ENCODE data around the gene SKIDA1. TPM values are rescaled to one million over a fixed set of nuclear protein-coding genes. Genes with fewer than 3 reads are reported as not detected.

The SKIDA1 gene
- polyA plus RNA-seq, 4 donors: 3.7 to 13.2 (median 10.8) TPM

DNA sequence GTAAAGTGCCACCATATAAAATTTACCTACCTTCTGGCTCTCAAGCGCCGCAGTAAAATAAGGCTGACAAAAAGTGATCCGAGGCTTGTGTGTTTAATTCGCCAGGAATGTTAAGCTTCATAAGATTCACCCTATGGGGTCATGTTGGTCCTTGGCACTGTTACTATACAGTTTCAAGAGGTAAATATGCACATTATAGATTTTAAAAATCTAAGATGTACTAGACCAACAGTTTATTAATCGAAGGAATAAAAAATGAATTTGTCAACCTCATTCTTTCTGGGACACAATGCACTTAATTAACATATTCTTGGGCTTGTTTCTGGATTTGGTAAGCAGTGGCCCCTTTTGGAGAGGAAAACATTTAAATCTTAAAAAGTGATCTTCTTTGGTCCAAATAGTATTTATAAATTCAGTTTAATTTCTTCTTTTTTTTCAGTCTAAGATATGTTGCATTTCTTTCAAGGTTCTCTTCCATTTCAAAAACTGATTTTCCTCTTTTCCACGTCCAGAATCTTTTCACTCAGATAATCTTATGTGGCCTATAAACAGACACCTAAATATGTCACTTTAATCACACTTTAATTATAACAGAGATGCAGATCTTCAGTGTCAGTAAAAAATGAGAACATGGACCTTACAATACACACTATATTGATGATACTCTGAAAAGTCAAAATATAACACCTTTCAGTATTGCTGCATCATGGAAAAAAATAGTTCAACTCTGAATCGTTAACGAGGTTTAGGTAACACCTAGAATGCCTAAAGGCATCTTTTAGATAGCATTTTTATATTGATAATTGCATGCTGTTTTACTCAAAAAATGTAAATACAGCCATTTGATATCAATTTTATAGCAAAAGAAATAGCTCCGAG, 3.8 kb upstream of the SKIDA1 start:
- DNase-seq (ENCODE audit: low read depth in 4 of 4, low spot score in 3 of 4): peak in 1 of 4 donors; percentile 39

GRCh38 chr10:21528236-21529031, 3.0 kb upstream of the SKIDA1 start:
- DNase-seq (ENCODE audit: low read depth in 4 of 4, low spot score in 3 of 4): peak in 1 of 4 donors; percentile 44

- DNase-seq (ENCODE audit: low read depth in 4 of 4, low spot score in 3 of 4): peak in 1 of 4 donors; percentile 46
Measured at GRCh38 chr10:21527598-21528235, 2.2 kb upstream of the SKIDA1 start.

DNA sequence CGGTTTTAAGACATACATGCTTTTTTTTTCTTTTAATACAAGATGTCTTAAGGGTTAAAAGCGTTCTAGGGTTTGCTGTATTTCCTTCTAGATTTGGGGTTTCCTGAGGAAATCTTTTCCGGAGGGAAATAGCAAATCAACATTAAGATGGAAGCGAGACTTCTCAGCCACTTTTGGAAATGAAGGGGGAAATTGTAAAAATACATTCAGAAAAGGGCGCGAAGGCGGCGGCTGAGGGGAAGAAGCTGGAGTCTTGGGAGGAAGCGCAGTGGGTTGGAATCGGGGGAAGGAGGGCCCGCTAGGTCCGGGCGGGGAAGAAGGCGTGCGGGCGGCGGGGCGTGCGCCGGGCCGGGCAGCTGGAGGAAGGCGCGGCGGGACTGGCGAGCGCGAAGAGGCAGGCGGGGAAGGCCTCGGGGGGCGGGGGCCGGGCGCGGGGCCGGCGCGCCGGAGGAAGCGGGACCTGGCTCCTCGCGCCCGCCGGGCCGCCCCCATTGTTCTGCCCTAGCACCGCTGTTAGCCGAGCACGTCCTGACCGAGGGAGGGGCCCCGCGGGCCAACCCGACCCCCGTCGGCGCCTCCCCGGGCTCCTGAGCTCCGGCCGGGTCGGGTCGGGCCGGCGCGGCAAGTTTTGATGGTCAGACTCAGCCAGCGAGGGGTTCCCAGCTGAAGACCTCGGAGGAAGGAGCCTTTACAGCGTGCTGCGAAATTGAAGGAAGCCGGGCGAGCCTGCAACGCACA, 1.5 kb upstream of the SKIDA1 start:
- peak in 1 of 4 donors; percentile 48 for DNase-seq (ENCODE audit: low read depth in 4 of 4, low spot score in 3 of 4)

- DNase-seq (ENCODE audit: low read depth in 4 of 4, low spot score in 3 of 4): peak in 2 of 4 donors; percentile 76 to 83
Measured at GRCh38 chr10:21526188-21526859, 842 bp upstream of the SKIDA1 start.

DNA sequence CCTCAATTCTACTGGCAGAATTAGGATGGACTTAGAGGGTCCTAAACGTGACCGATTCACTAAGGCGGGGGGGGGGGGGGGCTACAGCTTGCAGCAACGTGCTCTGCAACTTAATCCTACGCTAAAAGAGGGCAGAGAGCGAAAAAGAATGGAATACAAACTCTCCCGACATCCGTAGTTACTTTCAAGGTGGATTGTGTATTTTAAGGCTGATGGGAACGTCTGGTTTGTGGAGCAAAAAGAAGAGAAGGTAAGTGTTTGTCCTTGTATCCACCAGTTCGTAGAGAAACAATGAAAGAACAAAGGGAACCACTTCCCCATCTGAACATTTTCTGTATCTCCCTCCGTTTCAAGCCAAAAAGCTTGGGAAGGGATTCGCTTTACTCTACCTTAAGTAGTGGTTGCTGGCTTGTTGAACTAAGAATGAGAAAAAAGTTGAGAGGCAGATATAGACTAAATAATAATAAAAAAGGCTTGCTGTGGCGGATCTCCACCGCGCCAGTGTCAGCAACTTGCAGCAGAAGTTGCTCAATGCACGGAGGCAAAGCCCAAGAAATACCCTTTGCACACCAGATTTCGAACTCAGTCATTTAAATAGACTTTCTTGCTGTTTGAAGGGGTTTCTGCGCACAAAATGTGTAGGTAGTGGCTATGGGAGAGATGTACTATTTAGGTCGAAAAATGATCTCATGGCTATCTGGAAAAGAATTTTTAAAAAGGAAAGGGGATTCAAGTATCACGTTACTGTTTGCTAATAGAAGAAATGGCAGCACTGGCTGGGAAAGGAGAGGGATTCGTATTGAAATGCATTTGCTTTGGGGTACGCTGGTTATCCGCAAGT, 736 bp downstream of the SKIDA1 start:
- DNase-seq (ENCODE audit: low read depth in 4 of 4, low spot score in 3 of 4): peak in 1 of 4 donors; percentile 39

- no peak for DNase-seq (ENCODE audit: low read depth in 4 of 4, low spot score in 3 of 4)
Measured at GRCh38 chr10:21524131-21524525, 1.4 kb downstream of the SKIDA1 start.

GRCh38 chr10:21523557-21524008, 1.9 kb downstream of the SKIDA1 start:
- peak in 1 of 4 donors; percentile 36 for DNase-seq (ENCODE audit: low read depth in 4 of 4, low spot score in 3 of 4)

GRCh38 chr10:21522631-21523406, 2.7 kb downstream of the SKIDA1 start:
- DNase-seq (ENCODE audit: low read depth in 4 of 4, low spot score in 3 of 4): peak in 1 of 4 donors; percentile 23

DNA sequence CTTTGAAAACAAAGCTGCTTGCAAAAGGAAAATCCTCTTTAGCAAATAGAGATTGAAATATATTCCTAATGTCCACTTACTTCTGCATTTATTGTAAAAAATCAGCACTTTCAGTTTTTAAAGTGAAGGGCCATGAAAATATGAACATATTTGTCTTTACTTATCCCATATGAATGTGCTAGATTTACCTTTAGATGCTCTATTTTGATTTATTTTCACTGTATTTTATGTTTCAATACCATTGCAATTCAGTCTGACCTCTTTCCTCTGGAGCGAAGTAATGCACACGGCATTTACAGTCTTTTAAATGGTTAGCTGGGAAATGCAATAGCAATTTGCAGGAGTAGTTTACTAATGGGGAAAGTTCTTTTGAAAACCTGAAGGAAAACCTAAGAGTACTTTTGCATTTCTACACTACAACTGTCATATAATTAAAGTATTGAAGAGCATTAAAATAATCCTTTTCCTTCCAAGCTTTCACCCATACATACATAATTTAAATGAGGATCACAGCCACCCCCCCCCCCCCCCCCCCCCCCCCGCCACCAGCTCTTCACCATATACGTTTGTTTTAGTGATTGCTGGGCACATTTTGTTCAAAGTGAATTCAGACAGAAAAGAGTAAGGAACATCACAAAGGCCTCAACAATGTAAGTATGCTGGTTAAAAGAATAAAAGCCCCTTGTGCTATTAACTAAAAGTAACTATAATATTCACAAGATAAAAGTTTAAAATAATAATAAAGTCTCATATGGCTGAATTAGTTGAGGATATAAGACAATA, 3.5 kb downstream of the SKIDA1 start:
- DNase-seq (ENCODE audit: low read depth in 4 of 4, low spot score in 3 of 4): peak in 1 of 4 donors; percentile 18

DNA sequence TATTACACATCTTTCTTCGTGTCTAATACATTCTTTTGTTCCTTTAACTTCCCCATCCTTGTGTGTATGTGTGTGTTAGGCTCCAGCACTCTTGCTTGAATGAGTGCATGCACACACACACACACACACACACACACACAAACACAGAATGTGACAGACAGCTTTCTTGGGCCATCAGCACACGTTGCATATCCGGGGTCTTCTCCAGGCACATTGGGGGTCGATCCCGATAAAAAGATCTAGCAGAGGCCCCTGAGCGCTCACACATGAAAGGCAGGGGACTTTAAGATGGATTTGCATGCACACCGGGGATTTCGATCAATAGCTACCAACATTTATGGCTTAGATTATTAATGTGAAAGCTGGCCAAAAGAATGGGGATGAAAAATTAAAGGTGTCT, 4.5 kb downstream of the SKIDA1 start:
- DNase-seq (ENCODE audit: low read depth in 4 of 4, low spot score in 3 of 4): peak in 1 of 4 donors; percentile 12

DNA sequence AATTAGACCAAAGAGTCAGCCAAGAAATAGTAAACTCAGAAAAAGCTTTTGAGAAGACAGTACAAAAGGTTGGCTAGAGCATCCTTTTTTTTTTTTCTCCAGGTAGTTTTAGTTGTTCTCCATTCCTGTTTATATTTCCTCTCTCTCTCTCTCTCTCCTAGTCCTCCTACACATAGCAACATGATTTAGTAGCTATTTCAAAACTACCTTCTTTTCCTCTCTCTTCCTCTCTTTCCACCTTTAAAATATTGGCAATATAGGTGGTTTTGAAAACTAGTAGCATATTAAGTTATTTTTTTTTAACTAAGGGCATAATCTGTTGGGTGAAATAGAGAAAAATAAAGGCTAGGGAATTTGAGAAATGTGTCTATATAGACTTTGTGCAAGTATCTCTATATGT, 5.0 kb downstream of the SKIDA1 start:
- DNase-seq (ENCODE audit: low read depth in 4 of 4, low spot score in 3 of 4): no peak

- DNase-seq (ENCODE audit: low read depth in 4 of 4, low spot score in 3 of 4): peak in 1 of 4 donors; percentile 73
Measured at GRCh38 chr10:21519941-21520436, 5.5 kb downstream of the SKIDA1 start.

GRCh38 chr10:21519397-21519933, 6.0 kb downstream of the SKIDA1 start:
- no peak for DNase-seq (ENCODE audit: low read depth in 4 of 4, low spot score in 3 of 4)

DNA sequence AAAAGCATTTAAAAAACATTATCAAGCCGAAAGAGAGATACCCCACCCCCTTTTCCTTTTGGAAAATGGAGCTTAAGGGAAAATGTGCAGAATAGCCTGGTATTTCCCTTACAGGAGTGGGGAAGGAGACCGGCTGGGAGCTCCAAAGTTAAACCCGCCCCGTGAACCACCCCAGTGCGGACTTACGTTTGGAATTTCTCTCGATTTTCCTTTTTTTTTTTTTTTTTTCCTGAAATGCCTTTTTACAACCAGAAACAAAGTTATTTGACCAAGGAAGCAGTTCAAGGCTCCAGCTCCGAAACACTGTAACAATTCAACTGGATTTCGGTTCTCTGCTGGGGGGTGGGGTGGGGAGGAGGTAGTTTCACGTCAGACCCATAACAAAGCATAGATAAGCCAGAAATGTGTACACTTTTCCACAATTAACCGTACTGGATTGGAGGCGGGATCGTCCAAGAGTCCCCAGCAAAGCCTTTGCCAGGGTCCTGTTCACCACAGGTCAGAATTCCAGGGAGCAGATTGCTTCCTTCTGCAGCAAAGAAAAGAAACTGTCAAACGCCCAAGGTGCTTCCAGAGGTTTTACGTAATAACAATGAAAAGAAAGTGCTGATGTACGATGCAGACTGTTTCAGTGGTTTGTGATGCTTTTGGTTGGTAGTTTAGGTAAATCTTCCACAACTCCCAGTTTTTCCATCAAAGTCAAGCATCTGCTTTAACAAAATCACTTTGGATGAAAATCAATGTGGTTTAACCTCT, 6.7 kb downstream of the SKIDA1 start:
- DNase-seq (ENCODE audit: low read depth in 4 of 4, low spot score in 3 of 4): peak in 1 of 4 donors; percentile 56

DNA sequence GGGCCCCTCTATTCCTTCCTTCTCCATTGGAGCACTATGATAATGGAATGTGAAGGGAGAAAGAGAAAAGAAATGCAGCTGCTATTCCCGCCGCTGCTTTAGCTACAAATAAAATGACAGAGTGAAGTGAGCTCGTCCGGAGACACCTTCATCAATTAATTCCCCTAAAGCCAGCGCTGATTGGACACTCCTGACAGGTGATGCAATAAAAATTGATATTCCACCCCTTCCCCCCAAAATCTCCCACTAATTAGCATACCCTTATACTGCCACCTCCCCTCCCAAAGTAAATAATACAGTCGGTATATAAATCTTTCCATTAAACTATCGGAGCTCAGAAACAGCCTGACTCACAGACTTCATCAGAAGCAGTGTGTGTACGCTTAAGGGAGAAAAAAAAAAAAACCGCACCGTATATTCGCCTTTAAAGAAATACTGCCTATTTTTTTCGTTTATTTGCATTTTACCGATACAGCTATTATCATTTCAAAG, 7.3 kb downstream of the SKIDA1 start:
- peak in 1 of 4 donors; percentile 83 for DNase-seq (ENCODE audit: low read depth in 4 of 4, low spot score in 3 of 4)
